OCI-LY3 (cell line): ENCODE data around the gene AGPAT3.

Experiments
- H2AFZ ChIP-seq: fragments of 200-600, 300-600 bp; shearing (Covaris generic); 2 replicates; pipeline ENCODE4 v1.6.0; 2014; ENCODE audit warnings: antibody characterized with exemption, low read depth, low read length
- H3K27ac ChIP-seq: fragments of 200-600, 300-600 bp; sonication (generic); 2 replicates; pipeline ENCODE4 v1.5.1; 2014; ENCODE audit warnings: mild to moderate bottlenecking, low read length, moderate library complexity, mixed read lengths
- H3K27me3 ChIP-seq: fragments of 200-600, 300-600 bp; sonication (generic); 2 replicates; pipeline ENCODE4 v1.6.1; 2014; ENCODE audit warnings: low read depth, low read length, mixed read lengths
- H3K36me3 ChIP-seq: fragments of 200-600, 300-600 bp; sonication (generic); replicated peaks from 2 replicates; pipeline ENCODE3; 2014; ENCODE audit warnings: low read depth, low read length, mixed read lengths
- H3K4me1 ChIP-seq: fragments of 300-600, 200-600 bp; sonication (generic); 2 replicates; pipeline ENCODE4 v1.6.1; 2014; ENCODE audit warnings: low read length, mixed read lengths
- H3K4me2 ChIP-seq: fragments of 200-600, 300-600 bp; sonication (generic); 2 replicates; pipeline ENCODE4 v1.6.1; 2014; ENCODE audit warnings: low read length, mixed read lengths
- H3K4me3 ChIP-seq: fragments of 300-600, 200-600 bp; sonication (generic); 2 replicates; pipeline ENCODE4 v1.5.1; 2014; ENCODE audit warnings: antibody characterized with exemption, mild to moderate bottlenecking, low read length, moderate library complexity
- H3K79me2 ChIP-seq: fragments of 300-600, 200-600 bp; shearing (Covaris generic); 2 replicates; pipeline ENCODE4 v1.6.1; 2014; ENCODE audit warnings: mild to moderate bottlenecking, low read length, mixed read lengths
- H3K9ac ChIP-seq: fragments of 300-600, 200-600 bp; shearing (Covaris generic); 2 replicates; pipeline ENCODE4 v1.6.0; 2014; ENCODE audit warnings: mild to moderate bottlenecking, low read length, moderate library complexity
- H3K9me3 ChIP-seq: fragments of 200-600, 300-600 bp; shearing (Covaris generic); 2 replicates; pipeline ENCODE4 v1.6.1; 2014; ENCODE audit warnings: low read length, mixed read lengths; ENCODE audit not compliant: insufficient read depth
- H4K20me1 ChIP-seq: fragments of 200-600, 300-600 bp; sonication (generic); 2 replicates; pipeline ENCODE4 v1.6.1; 2016; ENCODE audit warnings: low read length, mixed read lengths; ENCODE audit not compliant: insufficient read depth
- CTCF ChIP-seq: fragments of 200-600, 300-600 bp; sonication (generic); IDR thresholded peaks from 2 replicates; pipeline ENCODE4 v1.5.1; 2014; ENCODE audit warnings: antibody characterized with exemption, low read length, low read depth
- EZH2phosphoT487 ChIP-seq: fragments of 200-600 bp; shearing (Covaris generic); IDR thresholded peaks from 2 replicates; pipeline ENCODE4 v1.6.1; 2018; ENCODE audit warnings: antibody characterized with exemption, mixed run types, low read depth

Gene AGPAT3

GRCh38 chr21:43986544-43987451 lies 121.8 kb downstream of the AGPAT3 start:
- Histone ChIP-seq H4K20me1 (no peaks in the 10 kb centered on the region), H3K4me1 (no peaks in the 10 kb centered on the region), H3K27ac (no peak overlapping the region), H3K4me2 (no peak overlapping the region), H2AFZ (no peak overlapping the region), H3K27me3 (no peaks in the 10 kb centered on the region), H3K9ac (no peak overlapping the region), H3K9me3 (no peaks in the 10 kb centered on the region), H3K4me3 (no peak overlapping the region), H3K79me2 (no peaks in the 10 kb centered on the region), H3K36me3 (peaks cover 4% of the 10 kb centered on the region)
- no peak for TF ChIP-seq CTCF
- TF ChIP-seq EZH2phosphoT487: no peak

GRCh38 chr21:43987509-43987908 lies 122.5 kb downstream of the AGPAT3 start:
- no peak overlapping the region for H3K27ac ChIP-seq
- no peak for TF ChIP-seq CTCF
- TF ChIP-seq EZH2phosphoT487: no peak
- H3K9me3 ChIP-seq: no peaks in the 10 kb centered on the region

GRCh38 chr21:43988016-43988415 lies 123.0 kb downstream of the AGPAT3 start:
- Histone ChIP-seq H3K4me1 (no peaks in the 10 kb centered on the region), H4K20me1 (no peaks in the 10 kb centered on the region), H3K4me3 (no peak overlapping the region), H2AFZ (no peak overlapping the region), H3K27me3 (no peaks in the 10 kb centered on the region), H3K4me2 (no peak overlapping the region), H3K9me3 (no peaks in the 10 kb centered on the region), H3K79me2 (no peaks in the 10 kb centered on the region), H3K9ac (no peak overlapping the region), H3K27ac (no peak overlapping the region), H3K36me3 (no peaks in the 10 kb centered on the region)
- TF ChIP-seq EZH2phosphoT487 (no peak), CTCF (no peak)

More at GRCh38 chr21:43987509-43987908, 122.5 kb downstream of the AGPAT3 start:
- Histone ChIP-seq H3K79me2 (no peaks in the 10 kb centered on the region), H4K20me1 (no peaks in the 10 kb centered on the region), H3K9ac (no peak overlapping the region), H3K27me3 (no peaks in the 10 kb centered on the region), H3K4me3 (no peak overlapping the region), H3K36me3 (no peaks in the 10 kb centered on the region), H3K4me1 (no peaks in the 10 kb centered on the region), H3K4me2 (no peak overlapping the region), H2AFZ (no peak overlapping the region)

GRCh38 chr21:43988506-43989230 lies 123.6 kb downstream of the AGPAT3 start:
- H3K27me3 ChIP-seq: no peaks in the 10 kb centered on the region
- no peak overlapping the region for H3K4me3 ChIP-seq
- H4K20me1 ChIP-seq: no peaks in the 10 kb centered on the region
- H3K4me1 ChIP-seq: no peaks in the 10 kb centered on the region
- no peaks in the 10 kb centered on the region for H3K79me2 ChIP-seq
- no peak overlapping the region for H3K27ac ChIP-seq
- H3K4me2 ChIP-seq: no peak overlapping the region
- no peaks in the 10 kb centered on the region for H3K9me3 ChIP-seq
- H3K9ac ChIP-seq: no peak overlapping the region
- no peak overlapping the region for H2AFZ ChIP-seq
- H3K36me3 ChIP-seq: no peaks in the 10 kb centered on the region
- TF ChIP-seq CTCF (no peak), EZH2phosphoT487 (no peak)
